Neural crest cell (in vitro differentiated cells): ENCODE results near the gene SMARCA4. TPM values are rescaled to one million over a fixed set of nuclear protein-coding genes. Genes with fewer than 3 reads are reported as not detected.

Experiments used
- DNase-seq: peaks from one replicate; pipeline ENCODE4 v3.0.0; 2021; ENCODE audit warnings: low read depth, mixed read lengths, low spot score
- H3K27ac Mint-ChIP-seq: one replicate; pipeline ENCODE4 v1.8.0; 2021; ENCODE audit warnings: mild to moderate bottlenecking, mixed read lengths; ENCODE audit not compliant: unreplicated experiment
- H3K27me3 Mint-ChIP-seq: 2 replicates; pipeline ENCODE4 v1.8.0; 2021; ENCODE audit warnings: low read depth, mild to moderate bottlenecking, mixed read lengths
- H3K36me3 Mint-ChIP-seq: 2 replicates; pipeline ENCODE4 v1.8.0; 2021; ENCODE audit warnings: low read depth, mild to moderate bottlenecking, mixed read lengths
- H3K4me1 Mint-ChIP-seq: 2 replicates; pipeline ENCODE4 v1.8.0; 2021; ENCODE audit warnings: mixed read lengths
- H3K4me3 Mint-ChIP-seq: one replicate; pipeline ENCODE4 v1.8.0; 2021; ENCODE audit warnings: mild to moderate bottlenecking, mixed read lengths
- H3K9me3 Mint-ChIP-seq: 2 replicates; pipeline ENCODE4 v1.8.0; 2021; ENCODE audit warnings: mixed read lengths
- total RNA-seq: library from RNA; stranded (reverse); gene quantifications from 2 replicates; pipeline ENCODE4 v1.2.1, GENCODE V29; 2021
- TF ChIP-seq, protein P1 (sequence below): fragments of 200-600 bp; sonication (generic); conservative IDR thresholded peaks from 2 replicates; pipeline ENCODE4 v1.5.0; 2021; ENCODE audit warnings: antibody characterized with exemption, mild to moderate bottlenecking

SMARCA4 gene
- total RNA-seq, 1 donor from 2014 or later, result 363 TPM

DNA sequence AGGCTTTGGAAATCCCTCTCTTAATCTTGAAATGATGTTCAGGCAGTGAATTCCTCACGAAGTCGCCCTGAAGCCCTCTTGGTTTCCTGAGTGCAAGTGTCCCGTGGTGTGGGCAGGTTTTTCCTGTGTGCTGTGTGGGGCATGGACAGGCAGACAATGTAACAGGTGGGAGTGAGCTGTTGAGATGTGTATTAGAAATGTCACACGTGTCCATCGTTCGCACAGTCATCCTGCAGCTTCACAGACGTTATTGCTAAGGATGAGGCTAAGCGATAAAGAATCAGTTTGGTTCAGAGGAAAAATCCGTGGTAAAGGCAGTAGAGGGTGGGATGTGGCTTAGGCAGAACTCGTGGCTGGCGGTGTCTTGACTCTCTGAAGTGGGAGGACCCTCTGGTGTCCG lies 51.7 kb downstream of the SMARCA4 start:
- H3K4me3 Mint-ChIP-seq, result no peak overlapping the region
- no peak overlapping the region for H3K27ac Mint-ChIP-seq
- peaks cover 19% of the 10 kb centered on the region for H3K36me3 Mint-ChIP-seq
- H3K27me3 Mint-ChIP-seq, result no peaks in the 10 kb centered on the region
- DNase-seq, result no peak
- no peaks in the 10 kb centered on the region for H3K4me1 Mint-ChIP-seq
- TF ChIP-seq, protein P1, sequence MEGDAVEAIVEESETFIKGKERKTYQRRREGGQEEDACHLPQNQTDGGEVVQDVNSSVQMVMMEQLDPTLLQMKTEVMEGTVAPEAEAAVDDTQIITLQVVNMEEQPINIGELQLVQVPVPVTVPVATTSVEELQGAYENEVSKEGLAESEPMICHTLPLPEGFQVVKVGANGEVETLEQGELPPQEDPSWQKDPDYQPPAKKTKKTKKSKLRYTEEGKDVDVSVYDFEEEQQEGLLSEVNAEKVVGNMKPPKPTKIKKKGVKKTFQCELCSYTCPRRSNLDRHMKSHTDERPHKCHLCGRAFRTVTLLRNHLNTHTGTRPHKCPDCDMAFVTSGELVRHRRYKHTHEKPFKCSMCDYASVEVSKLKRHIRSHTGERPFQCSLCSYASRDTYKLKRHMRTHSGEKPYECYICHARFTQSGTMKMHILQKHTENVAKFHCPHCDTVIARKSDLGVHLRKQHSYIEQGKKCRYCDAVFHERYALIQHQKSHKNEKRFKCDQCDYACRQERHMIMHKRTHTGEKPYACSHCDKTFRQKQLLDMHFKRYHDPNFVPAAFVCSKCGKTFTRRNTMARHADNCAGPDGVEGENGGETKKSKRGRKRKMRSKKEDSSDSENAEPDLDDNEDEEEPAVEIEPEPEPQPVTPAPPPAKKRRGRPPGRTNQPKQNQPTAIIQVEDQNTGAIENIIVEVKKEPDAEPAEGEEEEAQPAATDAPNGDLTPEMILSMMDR, result no peak
- H3K9me3 Mint-ChIP-seq, result no peaks in the 10 kb centered on the region

GRCh38 chr19:11013771-11014170 lies 52.9 kb downstream of the SMARCA4 start:
- peaks cover 15% of the 10 kb centered on the region for H3K36me3 Mint-ChIP-seq
- H3K4me3 Mint-ChIP-seq, result no peak overlapping the region
- H3K4me1 Mint-ChIP-seq, result no peaks in the 10 kb centered on the region
- TF ChIP-seq, protein P1, result no peak
- no peak overlapping the region for H3K27ac Mint-ChIP-seq
- H3K9me3 Mint-ChIP-seq, result no peaks in the 10 kb centered on the region
- DNase-seq, result no peak
- no peaks in the 10 kb centered on the region for H3K27me3 Mint-ChIP-seq

GRCh38 chr19:11014403-11014911 lies 53.6 kb downstream of the SMARCA4 start:
- peaks cover 15% of the 10 kb centered on the region for H3K36me3 Mint-ChIP-seq
- DNase-seq, result no peak

DNA sequence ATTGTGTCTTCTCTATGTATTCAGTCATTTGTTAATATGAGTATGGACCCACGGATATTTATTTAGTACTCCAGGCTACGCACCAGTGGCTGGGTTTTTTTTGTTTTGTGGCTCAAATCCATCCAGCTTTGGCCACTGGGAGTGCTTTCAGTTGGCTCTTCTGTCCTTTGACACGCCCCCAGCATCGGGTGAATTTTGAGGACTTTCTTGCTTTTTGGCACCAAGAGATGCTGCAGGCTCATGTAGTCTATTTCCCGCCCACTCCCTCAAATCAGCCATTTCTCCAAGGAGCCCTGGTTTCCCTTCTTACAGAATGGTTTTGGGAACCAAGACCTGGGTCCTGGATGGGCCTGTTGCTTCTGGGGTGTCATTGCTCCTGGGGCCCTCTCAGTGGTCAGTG lies 55.8 kb downstream of the SMARCA4 start:
- H3K9me3 Mint-ChIP-seq, result no peaks in the 10 kb centered on the region
- no peak overlapping the region for H3K4me3 Mint-ChIP-seq
- H3K27me3 Mint-ChIP-seq, result no peaks in the 10 kb centered on the region
- H3K27ac Mint-ChIP-seq, result no peak overlapping the region
- no peaks in the 10 kb centered on the region for H3K4me1 Mint-ChIP-seq
- H3K36me3 Mint-ChIP-seq, result peaks cover 15% of the 10 kb centered on the region
- DNase-seq, result no peak
- TF ChIP-seq, protein P1, result no peak

More at GRCh38 chr19:11014403-11014911, 53.6 kb downstream of the SMARCA4 start:
- H3K4me1 Mint-ChIP-seq, result no peaks in the 10 kb centered on the region
- TF ChIP-seq, protein P1, result no peak
- H3K27ac Mint-ChIP-seq, result no peak overlapping the region
- no peak overlapping the region for H3K4me3 Mint-ChIP-seq
- H3K9me3 Mint-ChIP-seq, result no peaks in the 10 kb centered on the region
- H3K27me3 Mint-ChIP-seq, result no peaks in the 10 kb centered on the region

DNA sequence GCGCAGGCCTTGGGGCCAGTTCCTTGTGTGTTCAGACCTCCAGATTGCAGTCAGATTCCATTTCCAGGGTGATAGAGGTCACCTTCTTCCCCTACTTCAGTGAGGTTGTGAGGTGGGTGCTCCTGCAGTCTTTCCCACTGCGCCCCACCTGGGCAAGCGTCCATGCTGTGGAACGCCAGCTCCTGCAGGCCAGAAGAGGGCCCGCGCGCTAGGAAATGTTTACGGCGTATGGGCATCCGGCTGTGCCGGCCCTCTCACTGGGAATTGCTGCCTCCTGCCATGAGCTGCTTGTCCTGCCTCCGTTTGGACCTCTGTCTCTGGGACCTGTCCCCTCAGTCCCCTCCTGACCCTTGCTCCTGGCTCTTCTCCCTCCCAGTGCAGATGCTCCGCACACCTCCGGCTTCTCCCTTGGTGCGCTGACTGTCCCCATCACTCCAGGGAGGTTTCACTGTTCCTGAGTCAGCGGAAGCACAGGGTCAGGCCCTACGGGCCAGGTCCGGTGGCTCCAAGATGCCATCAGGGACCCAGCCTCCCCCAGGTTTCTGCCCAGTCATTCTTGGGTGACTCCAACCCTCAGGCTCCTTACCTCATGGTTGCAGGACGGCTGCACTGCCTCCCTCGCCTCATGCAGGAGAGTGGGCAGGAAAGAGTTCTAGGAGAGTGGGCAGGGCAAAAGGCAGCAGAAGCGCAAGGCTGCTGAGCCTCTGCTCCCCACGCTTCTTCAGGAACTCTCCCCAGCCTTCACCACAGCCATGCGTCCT lies 56.6 kb downstream of the SMARCA4 start:
- H3K4me1 Mint-ChIP-seq, result no peaks in the 10 kb centered on the region
- H3K36me3 Mint-ChIP-seq, result peaks cover 13% of the 10 kb centered on the region
- H3K27ac Mint-ChIP-seq, result peak overlapping the region; percentile 19

More for the DNA sequence above, 56.6 kb downstream of the SMARCA4 start:
- no peaks in the 10 kb centered on the region for H3K27me3 Mint-ChIP-seq
- no peaks in the 10 kb centered on the region for H3K9me3 Mint-ChIP-seq
- TF ChIP-seq, protein P1, result no peak
- no peak for DNase-seq
- H3K4me3 Mint-ChIP-seq, result no peak overlapping the region
